Parathyroid adenoma (tissue), 2 donors: ENCODE data around the gene SERPINI1.

Source experiments
- H2AFZ ChIP-seq: fragments of 300-600 bp; sonication (generic); one replicate; pipeline ENCODE4 v1.7.0; 2017; ENCODE audit warnings: antibody characterized with exemption, mild to moderate bottlenecking
- H3K27ac ChIP-seq: fragments of 300-600 bp; sonication (generic); one replicate; pipeline ENCODE4 v1.7.0; 2017
- H3K27me3 ChIP-seq: fragments of 300-600 bp; sonication (generic); one replicate; pipeline ENCODE4 v1.7.0; 2017; ENCODE audit warnings: low read length; ENCODE audit not compliant: control insufficient read depth, insufficient read depth
- H3K36me3 ChIP-seq: fragments of 300-600 bp; sonication (generic); one replicate; pipeline ENCODE4 v1.7.0; 2017; ENCODE audit warnings: low read length; ENCODE audit not compliant: control insufficient read depth, insufficient read depth
- H3K4me1 ChIP-seq: fragments of 300-600 bp; sonication (generic); one replicate; pipeline ENCODE4 v1.7.0; 2017; ENCODE audit warnings: control low read depth
- H3K4me2 ChIP-seq: fragments of 300-600 bp; sonication (generic); one replicate; pipeline ENCODE4 v1.7.0; 2017; ENCODE audit warnings: low read length
- H3K4me3 ChIP-seq: fragments of 300-600 bp; sonication (generic); one replicate; pipeline ENCODE4 v1.7.0; 2017; ENCODE audit warnings: low read depth, low read length
- H3K79me2 ChIP-seq: fragments of 300-600 bp; sonication (generic); one replicate; pipeline ENCODE4 v1.7.0; 2017; ENCODE audit warnings: control low read depth
- H3K9ac ChIP-seq: fragments of 300-600 bp; sonication (generic); one replicate; pipeline ENCODE4 v1.7.0; 2017; ENCODE audit warnings: mild to moderate bottlenecking
- H3K9me3 ChIP-seq: fragments of 300-600 bp; sonication (generic); one replicate; pipeline ENCODE4 v1.7.0; 2017; ENCODE audit warnings: low read length; ENCODE audit not compliant: control insufficient read depth
- CTCF ChIP-seq: fragments of 300-600 bp; sonication (generic); IDR thresholded peaks from one replicate; pipeline ENCODE4 v1.7.0; 2017; ENCODE audit warnings: antibody characterized with exemption, mild to moderate bottlenecking
- donor health status: primary hyperparathyroidism.

The SERPINI1 gene

GRCh38 chr3:167723872-167724271, 11.6 kb upstream of the SERPINI1 start:
- Histone ChIP-seq H3K9ac (no peak overlapping the region), H3K4me2 (no peak overlapping the region), H3K27ac (no peak overlapping the region), H3K4me3 (no peak overlapping the region), H3K9me3 (no peaks in the 10 kb centered on the region), H3K79me2 (peaks cover 21% of the 10 kb centered on the region), H3K4me1 (no peaks in the 10 kb centered on the region), H3K27me3 (no peaks in the 10 kb centered on the region), H3K36me3 (no peaks in the 10 kb centered on the region), H2AFZ (no peak overlapping the region)
- TF ChIP-seq CTCF: no peak

- H2AFZ ChIP-seq: no peak overlapping the region
- no peak for TF ChIP-seq CTCF
- no peak overlapping the region for H3K4me2 ChIP-seq
- no peaks in the 10 kb centered on the region for H3K27me3 ChIP-seq
- H3K4me1 ChIP-seq: peaks cover 2% of the 10 kb centered on the region
- H3K27ac ChIP-seq: no peak overlapping the region
- H3K36me3 ChIP-seq: no peaks in the 10 kb centered on the region
- peaks cover 30% of the 10 kb centered on the region for H3K79me2 ChIP-seq
- H3K9ac ChIP-seq: no peak overlapping the region
- no peaks in the 10 kb centered on the region for H3K9me3 ChIP-seq
- H3K4me3 ChIP-seq: no peak overlapping the region
Measured at GRCh38 chr3:167728176-167728575, 7.3 kb upstream of the SERPINI1 start.

GRCh38 chr3:167728632-167729323, 6.7 kb upstream of the SERPINI1 start:
- Histone ChIP-seq H3K4me1 (peaks cover 6% of the 10 kb centered on the region), H3K4me2 (no peak overlapping the region), H3K79me2 (peaks cover 35% of the 10 kb centered on the region), H3K27ac (no peak overlapping the region), H2AFZ (no peak overlapping the region), H3K36me3 (no peaks in the 10 kb centered on the region), H3K27me3 (no peaks in the 10 kb centered on the region), H3K9me3 (no peaks in the 10 kb centered on the region), H3K4me3 (no peak overlapping the region), H3K9ac (no peak overlapping the region)
- no peak for TF ChIP-seq CTCF

- H3K4me3 ChIP-seq: no peak overlapping the region
- no peak overlapping the region for H3K4me2 ChIP-seq
- no peaks in the 10 kb centered on the region for H3K9me3 ChIP-seq
Measured at GRCh38 chr3:167729591-167729990, 5.9 kb upstream of the SERPINI1 start.

More at GRCh38 chr3:167729591-167729990, 5.9 kb upstream of the SERPINI1 start:
- no peak for TF ChIP-seq CTCF
- Histone ChIP-seq H3K27ac (no peak overlapping the region), H3K79me2 (peaks cover 39% of the 10 kb centered on the region), H2AFZ (no peak overlapping the region), H3K9ac (no peak overlapping the region), H3K36me3 (no peaks in the 10 kb centered on the region), H3K27me3 (no peaks in the 10 kb centered on the region), H3K4me1 (peaks cover 6% of the 10 kb centered on the region)
